Measurements from ENCODE around the gene QSOX1. TPM values are rescaled to one million over a fixed set of nuclear protein-coding genes. Genes with fewer than 3 reads are reported as not detected.
"Not testable (repeated sequence)": the region's sequence is repeated elsewhere in the genome, so short reads cannot be mapped to it uniquely, and the experiment has no call there.

QSOX1 gene
- total RNA-seq, 1 donor = 128 TPM

DNA sequence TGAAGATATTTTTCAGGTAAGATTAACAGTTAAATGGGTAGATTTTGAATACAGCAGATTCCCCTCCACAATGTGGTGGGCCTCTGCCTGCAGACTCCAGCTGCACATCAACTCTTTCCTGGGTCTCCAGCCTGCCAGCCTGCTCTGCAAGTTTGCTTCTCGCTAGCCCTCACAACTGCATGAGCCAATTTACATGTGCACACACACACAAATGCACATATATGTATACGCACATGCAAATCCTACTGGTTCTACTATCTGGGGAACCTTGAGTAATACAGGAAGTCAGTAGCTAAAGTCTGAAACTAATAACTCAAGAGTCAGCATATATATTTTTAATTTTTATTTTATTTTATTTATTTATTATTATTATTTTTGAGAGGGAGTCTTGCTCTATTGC lies 34.8 kb upstream of the QSOX1 start:
- TF ChIP-seq, protein P1, sequence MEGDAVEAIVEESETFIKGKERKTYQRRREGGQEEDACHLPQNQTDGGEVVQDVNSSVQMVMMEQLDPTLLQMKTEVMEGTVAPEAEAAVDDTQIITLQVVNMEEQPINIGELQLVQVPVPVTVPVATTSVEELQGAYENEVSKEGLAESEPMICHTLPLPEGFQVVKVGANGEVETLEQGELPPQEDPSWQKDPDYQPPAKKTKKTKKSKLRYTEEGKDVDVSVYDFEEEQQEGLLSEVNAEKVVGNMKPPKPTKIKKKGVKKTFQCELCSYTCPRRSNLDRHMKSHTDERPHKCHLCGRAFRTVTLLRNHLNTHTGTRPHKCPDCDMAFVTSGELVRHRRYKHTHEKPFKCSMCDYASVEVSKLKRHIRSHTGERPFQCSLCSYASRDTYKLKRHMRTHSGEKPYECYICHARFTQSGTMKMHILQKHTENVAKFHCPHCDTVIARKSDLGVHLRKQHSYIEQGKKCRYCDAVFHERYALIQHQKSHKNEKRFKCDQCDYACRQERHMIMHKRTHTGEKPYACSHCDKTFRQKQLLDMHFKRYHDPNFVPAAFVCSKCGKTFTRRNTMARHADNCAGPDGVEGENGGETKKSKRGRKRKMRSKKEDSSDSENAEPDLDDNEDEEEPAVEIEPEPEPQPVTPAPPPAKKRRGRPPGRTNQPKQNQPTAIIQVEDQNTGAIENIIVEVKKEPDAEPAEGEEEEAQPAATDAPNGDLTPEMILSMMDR (IDR thresholded peaks at IDR 0.05; ENCODE audit: insufficient read depth, low read depth, low read length) = no peak
- DNase-seq (ENCODE audit: low read depth) = no peak
- H3K4me3 ChIP-seq (ENCODE audit: low read depth, low read length) = no peak overlapping the region

DNA sequence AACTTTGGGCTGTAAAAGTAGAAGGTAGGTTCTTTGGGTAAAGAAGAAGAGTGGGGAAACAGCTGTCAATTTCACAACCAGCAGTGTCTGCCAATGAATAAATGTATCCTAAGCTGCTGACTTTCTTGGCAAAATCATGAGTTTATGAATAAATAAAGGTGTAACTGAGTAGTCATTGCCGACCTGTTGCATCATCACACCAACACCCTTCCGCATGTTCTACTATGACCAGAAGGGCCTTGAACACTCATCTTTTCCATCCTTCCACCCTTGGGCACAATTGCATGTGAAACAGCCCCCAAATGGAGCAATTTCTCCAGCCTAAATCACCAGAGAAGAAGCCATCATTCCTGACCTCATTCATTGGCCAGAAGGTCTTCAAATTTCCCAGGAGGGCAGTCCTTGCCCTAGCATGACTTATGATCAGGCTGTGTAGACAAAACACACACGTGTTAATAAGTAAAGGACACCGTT lies 31.2 kb upstream of the QSOX1 start:
- TF ChIP-seq, protein P1 (IDR thresholded peaks at IDR 0.05; ENCODE audit: insufficient read depth, low read depth, low read length) = no peak
- H3K4me3 ChIP-seq (ENCODE audit: low read depth, low read length) = no peak overlapping the region
- peak; percentile 32 for DNase-seq (ENCODE audit: low read depth)

GRCh38 chr1:180130651-180131050 lies 24.0 kb upstream of the QSOX1 start:
- DNase-seq (ENCODE audit: low read depth) = no peak
- no peak overlapping the region for H3K4me3 ChIP-seq (ENCODE audit: low read depth, low read length)
- TF ChIP-seq, protein P1 (IDR thresholded peaks at IDR 0.05; ENCODE audit: insufficient read depth, low read depth, low read length) = no peak

GRCh38 chr1:180131510-180131909 lies 23.2 kb upstream of the QSOX1 start:
- DNase-seq (ENCODE audit: low read depth) = peak; percentile 97
- TF ChIP-seq, protein P1 (IDR thresholded peaks at IDR 0.05; ENCODE audit: insufficient read depth, low read depth, low read length) = no peak
- H3K4me3 ChIP-seq (ENCODE audit: low read depth, low read length) = no peak overlapping the region

- DNase-seq (ENCODE audit: low read depth) = no peak
- TF ChIP-seq, protein P1 (IDR thresholded peaks at IDR 0.05; ENCODE audit: insufficient read depth, low read depth, low read length) = no peak
- H3K4me3 ChIP-seq (ENCODE audit: low read depth, low read length) = no peak overlapping the region
Measured at GRCh38 chr1:180133193-180133592, 21.5 kb upstream of the QSOX1 start.

GRCh38 chr1:180133688-180134087 lies 21.0 kb upstream of the QSOX1 start:
- not testable (repeated sequence) for DNase-seq (ENCODE audit: low read depth); H3K4me3 ChIP-seq (ENCODE audit: low read depth, low read length)

DNA sequence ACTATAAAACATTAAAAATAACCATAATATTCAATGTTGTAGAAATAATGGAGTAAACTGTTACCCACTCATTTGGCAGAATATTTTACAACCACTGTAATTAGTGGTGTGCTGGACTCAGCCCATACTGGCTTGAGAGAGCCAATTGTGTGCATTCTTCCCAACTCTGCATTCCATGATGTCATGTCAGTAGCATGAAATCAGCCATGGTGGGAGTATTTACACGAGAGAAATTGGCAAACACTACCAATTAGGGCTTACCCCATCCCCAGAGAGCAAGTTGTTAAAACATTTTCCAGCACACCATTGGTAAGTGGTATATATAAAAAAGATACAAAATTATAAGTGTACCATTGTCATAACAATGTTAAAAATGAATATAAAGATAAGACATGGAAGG lies 19.1 kb upstream of the QSOX1 start:
- no peak for DNase-seq (ENCODE audit: low read depth)
- TF ChIP-seq, protein P1 (IDR thresholded peaks at IDR 0.05; ENCODE audit: insufficient read depth, low read depth, low read length) = no peak
- no peak overlapping the region for H3K4me3 ChIP-seq (ENCODE audit: low read depth, low read length)

Measured in fibroblast of villous mesenchyme (primary cell).